Activated naive CD8-positive, alpha-beta T cell treated with anti-CD3 and anti-CD28 coated beads, Interleukin-2, amount 50 U/mL, for 24 hours (primary cell): ENCODE measurements around the gene PYGM.
A peak's percentile ranks its signal among the peaks of the same experiment; 100 is the strongest.

Experiments used
- ATAC-seq: fragments of 150-1000 bp; cut with Tn5 transposase; one replicate; pipeline ENCODE4 v1.10.0; 2021
- DNase-seq: peaks from one replicate; pipeline ENCODE4 v3.0.0; 2021
- H3K27ac Mint-ChIP-seq: one replicate; pipeline ENCODE4 v1.8.0; 2021; ENCODE audit warnings: mild to moderate bottlenecking, mixed read lengths
- H3K27me3 Mint-ChIP-seq: one replicate; pipeline ENCODE4 v1.8.0; 2021; ENCODE audit warnings: mixed read lengths
- H3K36me3 Mint-ChIP-seq: one replicate; pipeline ENCODE4 v1.8.0; 2021; ENCODE audit warnings: low read depth, mixed read lengths
- H3K4me1 Mint-ChIP-seq: one replicate; pipeline ENCODE4 v1.8.0; 2021; ENCODE audit warnings: mixed read lengths
- H3K4me3 Mint-ChIP-seq: one replicate; pipeline ENCODE4 v1.8.0; 2021; ENCODE audit warnings: mild to moderate bottlenecking, moderate library complexity, mixed read lengths
- H3K9me3 Mint-ChIP-seq: one replicate; pipeline ENCODE4 v1.8.0; 2021; ENCODE audit warnings: mixed read lengths

PYGM gene

GRCh38 chr11:64766881-64767280 lies 7.1 kb upstream of the PYGM start:
- Mint-ChIP-seq H3K9me3 (no peaks in the 10 kb centered on the region), H3K27ac (peak overlapping the region; percentile 75), H3K27me3 (no peaks in the 10 kb centered on the region), H3K36me3 (peaks cover 85% of the 10 kb centered on the region), H3K4me3 (no peak overlapping the region), H3K4me1 (peaks cover 92% of the 10 kb centered on the region)
- DNase-seq, result no peak
- no peak for ATAC-seq

- H3K36me3 Mint-ChIP-seq, result peaks cover 79% of the 10 kb centered on the region
- H3K4me1 Mint-ChIP-seq, result peaks cover 90% of the 10 kb centered on the region
- DNase-seq (no peak), ATAC-seq (no peak)
- H3K9me3 Mint-ChIP-seq, result no peaks in the 10 kb centered on the region
- H3K4me3 Mint-ChIP-seq, result peak overlapping the region; percentile 32
- H3K27ac Mint-ChIP-seq, result peak overlapping the region; percentile 92
- no peaks in the 10 kb centered on the region for H3K27me3 Mint-ChIP-seq
Measured at GRCh38 chr11:64765851-64766665, 6.3 kb upstream of the PYGM start.

GRCh38 chr11:64765291-64765850 lies 5.6 kb upstream of the PYGM start:
- peaks cover 72% of the 10 kb centered on the region for H3K36me3 Mint-ChIP-seq
- peaks cover 88% of the 10 kb centered on the region for H3K4me1 Mint-ChIP-seq
- DNase-seq (no peak), ATAC-seq (no peak)
- no peaks in the 10 kb centered on the region for H3K27me3 Mint-ChIP-seq
- H3K9me3 Mint-ChIP-seq, result no peaks in the 10 kb centered on the region
- peak overlapping the region; percentile 70 for H3K4me3 Mint-ChIP-seq
- peak overlapping the region; percentile 92 for H3K27ac Mint-ChIP-seq

GRCh38 chr11:64764753-64765152 lies 5.0 kb upstream of the PYGM start:
- H3K27ac Mint-ChIP-seq, result peak overlapping the region; percentile 92
- H3K36me3 Mint-ChIP-seq, result peaks cover 66% of the 10 kb centered on the region
- no peaks in the 10 kb centered on the region for H3K27me3 Mint-ChIP-seq

GRCh38 chr11:64764040-64764611 lies 4.4 kb upstream of the PYGM start:
- DNase-seq (peak; percentile 54), ATAC-seq (peak; percentile 17)
- peaks cover 83% of the 10 kb centered on the region for H3K4me1 Mint-ChIP-seq
- H3K9me3 Mint-ChIP-seq, result no peaks in the 10 kb centered on the region
- peaks cover 60% of the 10 kb centered on the region for H3K36me3 Mint-ChIP-seq
- peak overlapping the region; percentile 70 for H3K4me3 Mint-ChIP-seq
- peak overlapping the region; percentile 92 for H3K27ac Mint-ChIP-seq
- H3K27me3 Mint-ChIP-seq, result no peaks in the 10 kb centered on the region

More at GRCh38 chr11:64764753-64765152, 5.0 kb upstream of the PYGM start:
- Mint-ChIP-seq H3K4me1 (peaks cover 87% of the 10 kb centered on the region), H3K9me3 (no peaks in the 10 kb centered on the region), H3K4me3 (peak overlapping the region; percentile 70)
- ATAC-seq (no peak), DNase-seq (no peak)

GRCh38 chr11:64763526-64764039 lies 3.8 kb upstream of the PYGM start:
- Mint-ChIP-seq H3K4me3 (peak overlapping the region; percentile 70), H3K9me3 (no peaks in the 10 kb centered on the region), H3K27ac (peak overlapping the region; percentile 92), H3K36me3 (peaks cover 55% of the 10 kb centered on the region), H3K27me3 (no peaks in the 10 kb centered on the region), H3K4me1 (peaks cover 77% of the 10 kb centered on the region)
- DNase-seq (no peak), ATAC-seq (no peak)

GRCh38 chr11:64762674-64763525 lies 3.1 kb upstream of the PYGM start:
- DNase-seq (no peak), ATAC-seq (no peak)
- Mint-ChIP-seq H3K27ac (peak overlapping the region; percentile 68), H3K4me1 (peaks cover 70% of the 10 kb centered on the region), H3K4me3 (peak overlapping the region; percentile 13), H3K36me3 (peaks cover 48% of the 10 kb centered on the region), H3K9me3 (no peaks in the 10 kb centered on the region), H3K27me3 (no peaks in the 10 kb centered on the region)

- Mint-ChIP-seq H3K4me3 (peak overlapping the region; percentile 13), H3K27ac (peak overlapping the region; percentile 68), H3K27me3 (no peaks in the 10 kb centered on the region), H3K4me1 (peaks cover 64% of the 10 kb centered on the region), H3K9me3 (no peaks in the 10 kb centered on the region), H3K36me3 (peaks cover 43% of the 10 kb centered on the region)
- DNase-seq (no peak), ATAC-seq (no peak)
Measured at GRCh38 chr11:64762277-64762673, 2.5 kb upstream of the PYGM start.

GRCh38 chr11:64760759-64761420 lies 1.1 kb upstream of the PYGM start:
- peak overlapping the region; percentile 81 for H3K27ac Mint-ChIP-seq
- H3K36me3 Mint-ChIP-seq, result peaks cover 35% of the 10 kb centered on the region
- no peak for DNase-seq
- H3K4me3 Mint-ChIP-seq, result no peak overlapping the region
- H3K4me1 Mint-ChIP-seq, result peaks cover 54% of the 10 kb centered on the region
- no peak for ATAC-seq
- no peaks in the 10 kb centered on the region for H3K27me3 Mint-ChIP-seq
- no peaks in the 10 kb centered on the region for H3K9me3 Mint-ChIP-seq

- H3K9me3 Mint-ChIP-seq, result no peaks in the 10 kb centered on the region
- ATAC-seq, result no peak
Measured at GRCh38 chr11:64759131-64759721, 548 bp downstream of the PYGM start.

GRCh38 chr11:64758330-64759079 lies 1.3 kb downstream of the PYGM start:
- Mint-ChIP-seq H3K27ac (no peak overlapping the region), H3K4me1 (peaks cover 32% of the 10 kb centered on the region), H3K9me3 (no peaks in the 10 kb centered on the region), H3K4me3 (no peak overlapping the region), H3K27me3 (no peaks in the 10 kb centered on the region), H3K36me3 (peaks cover 15% of the 10 kb centered on the region)
- ATAC-seq (no peak), DNase-seq (no peak)

More at GRCh38 chr11:64759131-64759721, 548 bp downstream of the PYGM start:
- no peak for DNase-seq
- Mint-ChIP-seq H3K4me1 (peaks cover 39% of the 10 kb centered on the region), H3K27ac (no peak overlapping the region), H3K36me3 (peaks cover 21% of the 10 kb centered on the region), H3K27me3 (no peaks in the 10 kb centered on the region), H3K4me3 (no peak overlapping the region)

- Mint-ChIP-seq H3K27ac (peak overlapping the region; percentile 22), H3K9me3 (no peaks in the 10 kb centered on the region), H3K27me3 (no peaks in the 10 kb centered on the region), H3K36me3 (peaks cover 11% of the 10 kb centered on the region), H3K4me3 (no peak overlapping the region), H3K4me1 (peaks cover 24% of the 10 kb centered on the region)
- DNase-seq, result no peak
- ATAC-seq, result no peak
Measured at GRCh38 chr11:64757549-64758329, 2.0 kb downstream of the PYGM start.
